Measurements from ENCODE around the gene RAB1A.

Gene RAB1A

GRCh38 chr2:65057391-65058052, 72.4 kb downstream of the RAB1A start:
- no peak for TF ChIP-seq CTCF (IDR thresholded peaks at IDR 0.05; ENCODE audit: low read depth, low read length, missing control alignments)
- no peaks in the 10 kb centered on the region for H3K36me3 ChIP-seq (replicated peaks)
- DNase-seq: no peak
- H3K4me3 ChIP-seq (ENCODE audit: low read depth, low read length): peak overlapping the region; percentile 76
- no peak overlapping the region for H3K27ac ChIP-seq
- H3K27me3 ChIP-seq (replicated peaks): no peaks in the 10 kb centered on the region
- in situ Hi-C loops (cut with HindIII; ENCODE audit: low pct_ligation_motif_present, low sequenced_read_pairs): no loop called here

DNA sequence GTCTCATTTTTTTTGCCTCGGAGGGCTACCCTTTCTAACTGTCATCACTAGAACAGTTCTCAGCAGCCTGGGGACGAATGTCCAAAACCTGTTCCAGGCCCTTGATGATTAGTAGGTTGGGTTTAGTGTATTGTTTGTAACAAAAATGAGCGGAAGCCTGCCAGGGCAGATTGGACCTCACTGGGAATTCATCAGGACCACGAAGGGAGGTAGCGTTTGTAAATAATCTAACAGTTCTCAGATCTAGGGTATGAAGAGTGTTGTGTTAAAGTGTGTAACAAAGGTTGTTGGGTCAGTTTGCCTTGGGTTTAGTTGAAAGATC, 72.9 kb downstream of the RAB1A start:
- no peak overlapping the region for H3K27ac ChIP-seq
- no peaks in the 10 kb centered on the region for H3K27me3 ChIP-seq (replicated peaks)
- no peak for DNase-seq
- no peaks in the 10 kb centered on the region for H3K36me3 ChIP-seq (replicated peaks)
- TF ChIP-seq CTCF (IDR thresholded peaks at IDR 0.05; ENCODE audit: low read depth, low read length, missing control alignments): no peak
- in situ Hi-C loops (cut with HindIII; ENCODE audit: low pct_ligation_motif_present, low sequenced_read_pairs): no loop called here
- H3K4me3 ChIP-seq (ENCODE audit: low read depth, low read length): peak overlapping the region; percentile 76

- H3K27ac ChIP-seq: peak within 1 kb of the TSS; percentile 26
- H3K4me3 ChIP-seq (ENCODE audit: low read depth, low read length): peak within 1 kb of the TSS; percentile 76
- H3K27me3 ChIP-seq (replicated peaks): no peaks in the 10 kb centered on the region
- in situ Hi-C loops (cut with HindIII; ENCODE audit: low pct_ligation_motif_present, low sequenced_read_pairs): no loop called here
- no peak for TF ChIP-seq CTCF (IDR thresholded peaks at IDR 0.05; ENCODE audit: low read depth, low read length, missing control alignments)
- peak; percentile 96 for DNase-seq
- no peaks in the 10 kb centered on the region for H3K36me3 ChIP-seq (replicated peaks)
These were observed 73.5 kb downstream of the RAB1A start, which contains the start of gene CEP68 for GRCh38 chr2:65056215-65057053. TSS of gene CEP68 (plus strand) at chr2:65056416. CDS start at chr2:65069445, 13,029 bp downstream.

GRCh38 chr2:65055422-65056214, 74.3 kb downstream of the RAB1A start:
- H3K27ac ChIP-seq: no peak overlapping the region
- H3K4me3 ChIP-seq (ENCODE audit: low read depth, low read length): peak overlapping the region; percentile 76
- H3K36me3 ChIP-seq (replicated peaks): no peaks in the 10 kb centered on the region
- in situ Hi-C loops (cut with HindIII; ENCODE audit: low pct_ligation_motif_present, low sequenced_read_pairs): no loop called here
- DNase-seq: no peak
- no peak for TF ChIP-seq CTCF (IDR thresholded peaks at IDR 0.05; ENCODE audit: low read depth, low read length, missing control alignments)
- H3K27me3 ChIP-seq (replicated peaks): no peaks in the 10 kb centered on the region

GRCh38 chr2:65054749-65055421, 75.0 kb downstream of the RAB1A start:
- DNase-seq: no peak
- H3K27me3 ChIP-seq (replicated peaks): no peaks in the 10 kb centered on the region
- H3K36me3 ChIP-seq (replicated peaks): no peaks in the 10 kb centered on the region
- no peak for TF ChIP-seq CTCF (IDR thresholded peaks at IDR 0.05; ENCODE audit: low read depth, low read length, missing control alignments)
- H3K27ac ChIP-seq: no peak overlapping the region
- in situ Hi-C loops (cut with HindIII; ENCODE audit: low pct_ligation_motif_present, low sequenced_read_pairs): no loop called here
- H3K4me3 ChIP-seq (ENCODE audit: low read depth, low read length): no peak overlapping the region

All from brain microvascular endothelial cell (primary cell).